Prostate gland (tissue), 2 donors: ENCODE measurements around the gene APBA3. TPM values are rescaled to one million over a fixed set of nuclear protein-coding genes. Genes with fewer than 3 reads are reported as not detected.

Source experiments
- DNase-seq: peaks from one replicate; pipeline ENCODE4 v3.0.0-alpha.2; 2019; ENCODE audit warnings: low spot score
- H3K27ac ChIP-seq, 2 donors: fragments of 200-600 bp; sonication (generic); 2 replicates each; pipeline ENCODE4 v1.5.1; 2017 to 2019
- H3K27me3 ChIP-seq: fragments of 200-600 bp; sonication (generic); replicated peaks from 2 replicates; pipeline ENCODE4 v1.5.1; 2019; ENCODE audit not compliant: insufficient read depth
- H3K36me3 ChIP-seq, 2 donors: fragments of 200-600 bp; sonication (generic); 1 replicate in 1 of 2; 2 replicates in 1 of 2; pipeline versions ENCODE4 v1.5.1 to v1.8.1; 2017 to 2019
- H3K4me1 ChIP-seq: fragments of 200-600 bp; sonication (generic); replicated peaks from 2 replicates; pipeline ENCODE4 v1.5.1; 2019
- H3K4me3 ChIP-seq, 2 donors: fragments of 200-600 bp; sonication (generic); 2 replicates each; pipeline ENCODE4 v1.5.1; 2017 to 2019
- H3K9me3 ChIP-seq: fragments of 200-600 bp; sonication (generic); 2 replicates; pipeline ENCODE4 v1.5.1; 2017
- CTCF ChIP-seq, 4 experiments: fragments of 200-600 bp in 2 of 4; fragments of 450-650 bp in 2 of 4; sonication (generic) in 2 of 4; IDR thresholded peaks; 1 replicate in 3 of 4; 2 replicates in 1 of 4; pipeline ENCODE4 v1.5.1; 2016 to 2019; ENCODE audit warnings: antibody characterized with exemption in 4 of 4, mild to moderate bottlenecking in 2 of 4, moderate library complexity in 2 of 4
- POLR2A ChIP-seq: fragments of 450-650 bp; IDR thresholded peaks from one replicate; pipeline ENCODE4 v1.6.1; 2016; ENCODE audit warnings: antibody characterized with exemption, mild to moderate bottlenecking
- POLR2AphosphoS5 ChIP-seq: sonication (generic); formaldehyde crosslinking; IDR thresholded peaks from one replicate; pipeline ENCODE4 v1.6.1; 2017; ENCODE audit warnings: antibody characterized with exemption
- WGBS: methylation state at CpG from one replicate; pipeline ENCODE4 v1.1.5; 2018; 5-methylcytosine and 5-hydroxymethylcytosine counted together
- intact Hi-C: fragments of 100-400 bp; cut with DNase I; formaldehyde crosslinking; loops from one replicate; pipeline ENCODE4 v1.14.2; 2022
- total RNA-seq, 2 donors: library from RNA; depleted of rRNA; stranded (reverse); fragments of >200 nt; gene quantifications; one replicate each; pipeline ENCODE4 v1.1.0, GENCODE V29; 2016

Gene APBA3
- total RNA-seq, 2 donors from 2014 or later = 45.7 to 63.8 TPM

GRCh38 chr19:3719868-3720267 lies 41.6 kb downstream of the APBA3 start:
- 82% methylated on average over 4 of the region's 4 CpGs for WGBS
- H3K9me3 ChIP-seq = no peaks in the 10 kb centered on the region
- DNase-seq = no peak
- H3K36me3 ChIP-seq = no peaks in the 10 kb centered on the region
- H3K27ac ChIP-seq = no peak overlapping the region
- H3K4me3 ChIP-seq = no peak overlapping the region
- intact Hi-C loops = no loop called here
- peaks cover 8% of the 10 kb centered on the region for H3K4me1 ChIP-seq
- TF ChIP-seq POLR2A (no peak), POLR2AphosphoS5 (no peak), CTCF (IDR thresholded peaks at IDR 0.05) (no peak)
- no peaks in the 10 kb centered on the region for H3K27me3 ChIP-seq

- no peak overlapping the region for H3K27ac ChIP-seq
- WGBS = 86% methylated on average over 16 of the region's 16 CpGs
- intact Hi-C loops = no loop called here
Observed at GRCh38 chr19:3716147-3716668, 45.3 kb downstream of the APBA3 start.

GRCh38 chr19:3712663-3713611 lies 48.6 kb downstream of the APBA3 start:
- peak; percentile 23 for DNase-seq
- no peak overlapping the region for H3K4me3 ChIP-seq
- peak; percentile 11 for TF ChIP-seq POLR2A
- TF ChIP-seq CTCF (IDR thresholded peaks at IDR 0.05) = no peak
- peak; percentile 26 for TF ChIP-seq POLR2AphosphoS5
- H3K27ac ChIP-seq = peak overlapping the region; percentile 60 to 70
- H3K4me1 ChIP-seq = peaks cover 6% of the 10 kb centered on the region
- WGBS = 36% methylated on average over 23 of the region's 23 CpGs
- H3K9me3 ChIP-seq = no peaks in the 10 kb centered on the region
- H3K27me3 ChIP-seq = no peaks in the 10 kb centered on the region
- H3K36me3 ChIP-seq = no peaks in the 10 kb centered on the region
- intact Hi-C loops = no loop called here

More at GRCh38 chr19:3716147-3716668, 45.3 kb downstream of the APBA3 start:
- no peak for DNase-seq
- no peaks in the 10 kb centered on the region for H3K9me3 ChIP-seq
- H3K27me3 ChIP-seq = no peaks in the 10 kb centered on the region
- TF ChIP-seq CTCF (IDR thresholded peaks at IDR 0.05) (no peak), POLR2A (no peak), POLR2AphosphoS5 (no peak)
- no peaks in the 10 kb centered on the region for H3K4me1 ChIP-seq
- no peak overlapping the region for H3K4me3 ChIP-seq
- no peaks in the 10 kb centered on the region for H3K36me3 ChIP-seq

- H3K27ac ChIP-seq = no peak overlapping the region
- intact Hi-C loops = no loop called here
- WGBS = 26% methylated on average over 20 of the region's 20 CpGs
- no peak overlapping the region for H3K4me3 ChIP-seq
- no peaks in the 10 kb centered on the region for H3K27me3 ChIP-seq
- H3K4me1 ChIP-seq = peaks cover 6% of the 10 kb centered on the region
- no peaks in the 10 kb centered on the region for H3K9me3 ChIP-seq
- DNase-seq = peak; percentile 88
- H3K36me3 ChIP-seq = no peaks in the 10 kb centered on the region
- TF ChIP-seq CTCF (IDR thresholded peaks at IDR 0.05) = no peak
- TF ChIP-seq POLR2A = peak; percentile 31
- TF ChIP-seq POLR2AphosphoS5 = peak; percentile 86
Observed at GRCh38 chr19:3710265-3710812, 51.2 kb downstream of the APBA3 start.
